Hematopoietic multipotent progenitor cell treated with erythropoietin and hydrocortisone succinate and interleukin-3 and kit ligand, for 15 days (in vitro differentiated cells): ENCODE data around the gene TUBE1.
"Not testable (repeated sequence)": the region's sequence is repeated elsewhere in the genome, so short reads cannot be mapped to it uniquely, and the experiment has no call there.

ENCODE experiments used
- DNase-seq: peaks from one replicate; pipeline ENCODE4 v3.0.0-alpha.2; 2015; ENCODE audit warnings: low spot score

The TUBE1 gene

DNA sequence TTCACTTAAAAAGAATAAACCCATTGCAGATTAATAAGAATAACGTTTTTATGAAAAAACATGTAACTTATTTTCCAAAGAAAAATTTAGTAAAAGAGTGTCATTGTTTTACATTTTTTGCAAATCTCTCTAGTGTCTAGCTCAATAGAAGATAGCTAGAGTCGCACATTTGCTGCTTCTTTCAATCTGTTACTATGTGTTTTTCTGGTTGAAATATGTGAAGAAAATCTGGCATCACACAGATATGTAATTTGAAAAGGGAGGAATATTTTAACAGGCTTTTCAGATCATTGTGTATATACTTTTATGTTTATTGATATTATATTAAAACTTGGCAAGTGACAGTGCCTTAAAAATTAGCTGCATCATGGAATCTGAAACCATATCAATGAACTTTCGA is 24.3 kb downstream of the TUBE1 start:
- DNase-seq: no peak

DNA sequence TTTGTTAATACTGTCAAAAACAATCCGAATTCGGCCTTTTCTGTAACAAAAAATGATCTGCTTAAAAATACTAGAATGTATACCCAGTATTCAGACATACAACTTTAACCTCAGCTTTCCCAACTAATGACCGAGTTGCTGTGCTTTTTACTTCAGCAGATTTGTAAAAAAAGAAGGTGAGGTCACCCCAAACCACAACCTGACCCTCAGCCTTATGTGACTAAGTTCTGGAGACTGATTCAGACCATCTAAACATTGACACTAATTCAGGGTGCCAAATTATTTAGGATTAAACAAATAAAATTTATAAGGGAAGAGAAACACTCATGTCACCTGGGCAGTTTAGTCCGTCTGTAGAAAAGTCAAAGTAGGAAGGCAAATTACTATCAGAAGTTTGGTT is 25.7 kb downstream of the TUBE1 start:
- DNase-seq: no peak

- DNase-seq: no peak
Observed at GRCh38 chr6:112058243-112059032, 28.8 kb downstream of the TUBE1 start.

GRCh38 chr6:112054555-112055190 is 32.6 kb downstream of the TUBE1 start:
- no peak for DNase-seq

DNA sequence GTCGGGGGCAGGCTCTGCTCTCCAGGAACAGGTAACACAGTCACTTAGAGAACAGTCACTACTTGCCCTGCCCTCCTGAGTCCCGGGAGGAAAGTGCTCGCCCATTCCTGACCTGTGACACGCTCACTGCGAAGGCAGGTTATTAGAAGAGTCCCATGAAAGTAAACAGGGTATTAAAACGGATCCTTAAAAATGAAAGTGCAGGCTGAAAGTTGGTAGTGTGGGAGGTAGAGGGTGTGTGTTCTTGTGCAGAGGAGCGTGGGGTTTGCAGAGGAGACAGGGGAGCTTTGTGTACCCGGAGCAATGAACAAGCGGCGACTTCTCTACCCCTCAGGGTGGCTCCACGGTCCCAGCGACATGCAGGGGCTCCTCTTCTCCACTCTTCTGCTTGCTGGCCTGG is 33.3 kb downstream of the TUBE1 start, which contains the start of gene CCN6:
TSS of gene CCN6 (plus strand) at position 104 of the 400 bp plus-strand sequence. CDS start at position 358, 254 bp downstream.
- DNase-seq: no peak

- not testable (repeated sequence) for DNase-seq
Observed at GRCh38 chr6:112051251-112051740, 36.0 kb downstream of the TUBE1 start.

DNA sequence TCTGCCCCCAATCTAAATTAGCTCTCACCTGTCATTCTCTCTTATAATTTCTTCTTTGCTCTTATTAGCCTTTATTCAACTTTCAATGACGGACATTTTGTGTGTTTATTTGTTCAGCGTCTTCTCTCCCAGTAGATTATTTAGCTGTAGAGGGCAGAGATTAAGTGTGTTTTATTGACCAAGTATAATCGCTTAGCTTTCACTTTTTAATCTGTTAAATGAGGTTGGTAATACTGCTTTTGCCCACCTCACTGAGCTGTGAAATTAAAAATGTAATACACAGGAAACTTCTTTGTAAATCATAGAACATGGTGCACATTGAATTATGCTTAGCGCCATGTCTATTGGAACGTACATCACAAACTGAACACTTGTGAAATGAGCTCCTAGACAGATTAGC is 36.9 kb downstream of the TUBE1 start:
- DNase-seq: no peak

DNA sequence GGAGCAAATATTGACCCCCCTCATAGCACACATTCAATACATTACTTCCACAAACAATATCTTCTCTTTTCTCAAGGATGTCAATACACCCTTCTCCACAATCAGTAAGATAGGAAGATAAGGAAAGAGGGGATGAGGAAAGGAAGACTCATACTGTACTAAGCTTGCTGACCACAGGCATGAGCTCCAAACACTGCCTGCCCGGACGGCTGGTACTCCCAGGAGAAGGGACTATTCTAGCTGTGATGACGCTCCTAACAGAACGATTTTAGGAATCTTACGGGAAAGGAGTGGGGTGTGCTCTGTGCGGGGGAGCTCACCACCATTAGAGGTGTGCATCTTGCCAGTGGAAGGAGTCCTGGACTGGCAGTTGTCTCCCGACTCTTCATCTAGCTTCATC is 37.3 kb downstream of the TUBE1 start:
- DNase-seq: no peak

DNA sequence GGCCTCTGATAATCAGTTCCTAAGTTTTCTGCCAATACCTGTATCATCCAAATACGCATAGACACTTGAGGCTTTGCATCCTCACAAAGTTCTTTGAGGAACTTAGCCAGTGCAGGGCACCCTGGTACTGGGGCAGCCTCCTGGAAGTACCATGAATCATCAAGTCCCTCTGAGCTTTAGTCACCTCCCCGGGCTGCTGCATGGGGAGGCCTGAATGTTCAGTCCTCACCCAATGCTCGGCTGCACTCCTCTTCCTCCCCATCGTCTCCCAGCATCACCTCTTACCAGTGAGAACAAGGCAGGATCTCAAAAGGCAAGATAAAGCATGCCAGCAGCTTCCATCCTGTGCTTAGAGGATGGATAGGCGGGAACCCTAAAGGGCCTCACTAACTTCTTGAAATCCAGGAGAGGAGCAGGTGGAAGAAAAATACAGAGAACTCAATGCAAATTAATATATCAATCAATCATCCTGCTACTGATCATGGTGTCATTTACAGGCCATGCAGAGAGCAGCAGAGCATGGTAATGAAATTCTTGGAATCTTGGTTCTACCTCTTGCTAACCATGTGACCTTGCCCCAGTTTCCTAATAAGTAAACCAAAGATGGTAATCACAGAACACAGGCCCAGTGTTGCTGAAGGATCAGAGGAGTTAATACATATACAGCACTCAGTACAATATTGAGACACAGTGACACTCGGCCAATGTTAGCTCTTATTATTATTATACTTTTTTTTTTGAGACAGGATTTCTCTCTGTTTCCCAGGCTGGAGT is 38.1 kb downstream of the TUBE1 start:
- no peak for DNase-seq

GRCh38 chr6:112047523-112047922 is 39.8 kb downstream of the TUBE1 start:
- not testable (repeated sequence) for DNase-seq

DNA sequence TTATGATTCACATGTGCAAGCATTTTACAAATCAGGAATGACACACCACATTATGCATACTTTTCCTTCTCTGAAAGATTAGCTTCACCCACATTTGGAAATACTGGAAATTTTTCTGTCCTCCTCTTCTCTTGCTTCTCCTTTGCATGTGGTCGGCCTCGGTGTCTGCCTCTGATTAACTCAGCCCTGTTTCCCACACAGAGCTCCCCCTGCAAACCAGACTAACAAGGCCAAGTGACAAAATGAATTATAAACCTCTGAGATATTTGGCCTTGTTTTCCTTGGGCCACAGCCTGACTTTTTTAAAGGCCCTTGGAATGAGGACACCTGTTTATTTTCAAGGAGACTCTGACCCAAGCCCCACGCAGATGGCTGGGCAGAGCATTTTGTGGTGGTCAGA is 42.4 kb downstream of the TUBE1 start:
- DNase-seq: no peak

DNA sequence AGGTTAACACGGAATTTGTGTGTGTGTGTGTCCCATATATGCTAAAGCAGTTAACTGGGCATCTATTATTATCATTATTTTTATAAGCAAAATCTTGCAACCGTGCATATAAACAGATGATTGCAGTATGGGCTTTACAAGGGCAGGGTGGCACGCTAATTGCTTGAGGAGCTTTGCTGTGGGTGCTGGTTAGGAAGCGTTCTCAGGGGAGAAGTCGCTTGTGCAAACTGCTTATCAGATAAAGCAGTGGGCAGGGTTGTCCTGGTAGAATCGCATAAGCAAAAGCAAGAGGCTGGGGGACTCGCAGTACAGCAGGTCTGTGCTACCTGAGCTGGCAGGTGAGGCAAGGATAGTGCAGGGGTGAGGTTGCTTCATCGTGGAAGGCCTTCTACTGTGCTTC is 43.1 kb downstream of the TUBE1 start:
- DNase-seq: no peak

GRCh38 chr6:112043032-112044007 is 44.0 kb downstream of the TUBE1 start:
- peak; percentile 81 for DNase-seq

- no peak for DNase-seq
Observed at GRCh38 chr6:112041535-112041934, 45.7 kb downstream of the TUBE1 start.

DNA sequence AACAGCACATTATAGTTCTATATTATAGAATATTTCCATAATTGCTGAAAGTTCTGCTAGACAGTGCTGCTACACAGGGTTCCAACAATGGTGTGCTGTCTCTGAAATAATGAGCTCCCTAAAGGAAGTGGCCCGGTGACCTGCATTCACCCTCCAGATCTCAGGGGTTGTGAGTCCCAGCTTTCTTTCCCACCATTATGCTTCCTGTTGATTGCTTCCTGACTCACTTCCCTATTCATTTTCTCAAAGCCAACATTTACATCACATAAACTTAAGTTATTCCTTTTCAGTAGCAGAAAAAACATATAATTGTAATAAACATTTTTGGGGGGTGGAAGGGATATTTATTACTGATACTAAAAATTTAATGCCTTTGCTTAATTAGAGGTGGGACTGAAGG is 46.3 kb downstream of the TUBE1 start:
- DNase-seq: no peak

DNA sequence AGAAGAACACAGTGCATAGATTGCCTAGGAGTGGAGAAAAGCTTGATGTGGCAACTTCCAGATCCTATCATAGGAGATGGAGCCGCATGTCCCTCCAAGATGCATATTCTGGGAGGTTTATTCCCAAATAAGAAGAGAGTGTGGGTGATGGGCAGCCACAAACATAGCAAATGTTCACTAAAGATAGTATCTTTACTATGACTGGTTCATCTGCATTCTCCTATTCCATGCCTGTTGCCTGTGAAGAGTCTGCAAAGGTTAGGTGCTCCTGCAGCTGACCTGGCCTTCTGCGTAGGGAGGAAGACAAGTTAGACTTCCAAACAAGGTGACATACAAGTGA is 47.9 kb downstream of the TUBE1 start:
- DNase-seq: no peak

DNA sequence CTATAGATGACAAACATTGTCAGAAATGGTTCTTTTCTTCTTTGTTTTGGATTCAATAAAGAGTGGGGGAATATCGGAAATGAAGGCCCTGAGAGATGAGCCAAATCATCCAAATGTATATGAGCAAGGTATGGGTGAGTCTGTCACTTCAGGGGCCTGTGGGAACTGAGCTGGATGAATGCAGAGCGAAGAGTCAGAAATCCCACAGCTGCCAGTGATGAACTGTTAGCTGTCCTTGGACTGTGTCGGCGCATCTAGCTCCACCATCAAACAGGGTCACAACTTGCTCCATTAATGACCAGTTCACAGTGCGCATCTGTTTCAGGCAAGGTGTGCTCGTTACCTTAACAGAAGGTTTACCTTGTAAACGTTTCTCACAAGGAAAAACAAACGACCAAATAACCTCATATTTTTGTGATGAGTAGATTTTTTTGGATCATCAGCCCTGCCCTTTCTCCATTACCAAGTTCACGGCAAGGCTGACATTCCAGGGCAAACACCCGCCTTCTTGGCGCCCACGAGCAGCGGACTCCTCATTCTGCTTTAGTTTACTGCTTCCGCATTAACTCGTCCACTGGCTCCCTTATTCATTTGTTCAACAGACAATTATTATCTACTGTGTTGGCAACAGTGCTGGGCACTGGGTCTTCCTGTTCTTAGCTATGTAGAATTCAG is 48.4 kb downstream of the TUBE1 start:
- no peak for DNase-seq

DNA sequence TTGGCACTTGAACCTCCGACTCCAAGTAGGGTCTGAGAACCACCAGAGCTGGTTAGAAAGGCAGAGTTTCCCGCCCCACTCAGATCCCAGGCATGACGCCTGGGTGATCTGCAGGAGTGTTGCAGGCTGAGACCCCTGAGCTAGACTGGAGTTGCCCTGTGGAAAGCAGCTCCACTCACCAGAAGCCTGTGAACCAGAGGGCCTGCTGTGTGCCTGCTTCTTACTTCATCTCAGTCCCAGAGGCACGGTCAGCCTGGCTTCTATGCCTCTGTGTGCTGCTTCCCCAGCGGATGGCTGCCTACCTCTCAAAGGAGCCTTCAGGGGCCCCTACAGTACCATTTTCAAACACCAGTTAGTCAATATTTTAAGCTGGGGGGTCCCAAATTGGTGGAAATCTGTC is 49.0 kb downstream of the TUBE1 start:
- no peak for DNase-seq

DNA sequence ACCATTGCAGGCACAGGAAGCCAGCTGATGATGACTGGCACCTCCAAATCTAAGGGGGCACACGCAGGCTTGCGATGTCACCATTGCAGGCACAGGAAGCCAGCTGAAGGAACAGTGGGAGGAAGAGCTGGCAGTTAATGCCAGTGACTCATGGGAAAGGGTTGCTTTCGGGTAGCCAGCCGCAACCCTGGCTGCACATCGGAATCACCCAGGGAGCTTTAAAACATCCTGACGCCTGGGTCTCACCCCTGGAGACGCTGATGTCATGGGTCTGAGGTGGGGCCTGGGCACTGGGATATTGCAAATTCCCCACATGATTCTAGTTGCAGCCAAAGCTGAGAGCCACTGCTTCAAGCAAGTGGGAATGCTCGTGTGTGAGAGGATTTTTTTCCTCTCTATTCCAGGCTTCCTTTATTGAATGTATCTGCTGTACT is 49.5 kb downstream of the TUBE1 start:
- DNase-seq: no peak

GRCh38 chr6:112036088-112036637 is 51.1 kb downstream of the TUBE1 start:
- DNase-seq: no peak

DNA sequence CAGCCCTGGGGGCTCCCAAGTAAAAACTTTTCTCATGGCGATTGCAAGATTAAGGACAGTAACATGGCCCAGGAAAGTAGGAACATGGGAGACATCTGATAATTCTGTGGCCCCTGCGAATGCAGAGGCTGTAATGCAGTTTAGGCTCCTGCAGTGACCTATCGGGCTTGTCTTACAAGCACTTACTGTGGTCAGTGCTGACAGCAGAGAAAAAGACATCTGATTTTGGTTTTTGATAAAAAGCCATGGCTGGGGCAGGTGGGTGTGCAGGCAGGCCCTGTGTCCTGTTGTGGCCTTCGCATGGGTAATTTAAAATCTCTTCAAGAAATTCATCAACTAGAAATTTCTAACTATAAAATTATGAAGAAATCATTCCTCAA is 52.7 kb downstream of the TUBE1 start:
- DNase-seq: no peak
